BLaER1 (cell line): ENCODE data around the gene TFF2.
A peak's percentile ranks its signal among the peaks of the same experiment; 100 is the strongest.

Source experiments
- H3K27ac ChIP-seq: shearing (Covaris generic); formaldehyde crosslinking; 2 replicates; pipeline ENCODE4 v1.8.1; 2022
- H3K27me3 ChIP-seq: shearing (Covaris generic); formaldehyde crosslinking; 2 replicates; pipeline ENCODE4 v1.8.1; 2022
- H3K36me3 ChIP-seq: shearing (Covaris generic); formaldehyde crosslinking; 2 replicates; pipeline ENCODE4 v1.8.1; 2022
- H3K4me1 ChIP-seq: shearing (Covaris generic); formaldehyde crosslinking; 2 replicates; pipeline ENCODE4 v1.8.1; 2022
- H3K4me2 ChIP-seq: shearing (Covaris generic); formaldehyde crosslinking; 2 replicates; pipeline ENCODE4 v1.8.1; 2022
- H3K4me3 ChIP-seq: shearing (Covaris generic); formaldehyde crosslinking; 2 replicates; pipeline ENCODE4 v1.8.1; 2022
- H3K9ac ChIP-seq: shearing (Covaris generic); formaldehyde crosslinking; 2 replicates; pipeline ENCODE4 v1.8.1; 2022
- H3K9me3 ChIP-seq: shearing (Covaris generic); formaldehyde crosslinking; 2 replicates; pipeline ENCODE4 v1.8.1; 2022
- H4K20me1 ChIP-seq: shearing (Covaris generic); formaldehyde crosslinking; 2 replicates; pipeline ENCODE4 v1.8.1; 2022
- Cebpa-rat ChIP-seq: shearing (Covaris generic); IDR thresholded peaks from 2 replicates; pipeline ENCODE4 v1.8.1; 2022

The TFF2 gene

GRCh38 chr21:42358937-42359336 lies 8.1 kb upstream of the TFF2 start:
- no peak for TF ChIP-seq Cebpa-rat
- Histone ChIP-seq H3K27me3 (no peaks in the 10 kb centered on the region), H3K4me1 (peaks cover 28% of the 10 kb centered on the region), H3K4me2 (no peak overlapping the region), H4K20me1 (no peaks in the 10 kb centered on the region), H3K27ac (no peak overlapping the region), H3K36me3 (no peaks in the 10 kb centered on the region), H3K4me3 (no peak overlapping the region), H3K9ac (no peak overlapping the region), H3K9me3 (peaks cover 38% of the 10 kb centered on the region)

- Histone ChIP-seq H4K20me1 (no peaks in the 10 kb centered on the region), H3K4me3 (no peak overlapping the region), H3K36me3 (no peaks in the 10 kb centered on the region), H3K27me3 (no peaks in the 10 kb centered on the region), H3K4me2 (no peak overlapping the region), H3K4me1 (peaks cover 32% of the 10 kb centered on the region), H3K9ac (no peak overlapping the region), H3K9me3 (peaks cover 42% of the 10 kb centered on the region), H3K27ac (no peak overlapping the region)
- TF ChIP-seq Cebpa-rat, result no peak
Measured at GRCh38 chr21:42358261-42358660, 7.5 kb upstream of the TFF2 start.

- Histone ChIP-seq H3K9me3 (peaks cover 42% of the 10 kb centered on the region), H3K4me2 (no peak overlapping the region), H3K9ac (no peak overlapping the region), H3K36me3 (no peaks in the 10 kb centered on the region), H3K27me3 (no peaks in the 10 kb centered on the region), H3K4me3 (no peak overlapping the region), H3K4me1 (peaks cover 24% of the 10 kb centered on the region), H3K27ac (no peak overlapping the region), H4K20me1 (no peaks in the 10 kb centered on the region)
- no peak for TF ChIP-seq Cebpa-rat
Measured at GRCh38 chr21:42357307-42357706, 6.5 kb upstream of the TFF2 start.

- Histone ChIP-seq H3K9ac (no peak overlapping the region), H3K36me3 (no peaks in the 10 kb centered on the region), H3K4me3 (no peak overlapping the region), H3K27ac (no peak overlapping the region), H3K27me3 (no peaks in the 10 kb centered on the region), H3K4me2 (no peak overlapping the region), H3K4me1 (peaks cover 18% of the 10 kb centered on the region), H4K20me1 (no peaks in the 10 kb centered on the region), H3K9me3 (peaks cover 42% of the 10 kb centered on the region)
- no peak for TF ChIP-seq Cebpa-rat
Measured at GRCh38 chr21:42356650-42357049, 5.9 kb upstream of the TFF2 start.

- no peak overlapping the region for H3K27ac ChIP-seq
- no peak overlapping the region for H3K9ac ChIP-seq
- H3K27me3 ChIP-seq, result no peaks in the 10 kb centered on the region
Measured at GRCh38 chr21:42356046-42356445, 5.3 kb upstream of the TFF2 start.

GRCh38 chr21:42353623-42354022 lies 2.8 kb upstream of the TFF2 start:
- Histone ChIP-seq H3K9ac (no peak overlapping the region), H3K4me3 (no peak overlapping the region), H3K9me3 (peaks cover 40% of the 10 kb centered on the region), H3K36me3 (no peaks in the 10 kb centered on the region), H3K27me3 (no peaks in the 10 kb centered on the region), H3K4me1 (peaks cover 10% of the 10 kb centered on the region), H4K20me1 (no peaks in the 10 kb centered on the region), H3K27ac (no peak overlapping the region), H3K4me2 (peak overlapping the region; percentile 42)
- TF ChIP-seq Cebpa-rat, result no peak

More at GRCh38 chr21:42356046-42356445, 5.3 kb upstream of the TFF2 start:
- no peaks in the 10 kb centered on the region for H4K20me1 ChIP-seq
- peaks cover 42% of the 10 kb centered on the region for H3K9me3 ChIP-seq
- H3K4me2 ChIP-seq, result no peak overlapping the region
- H3K4me1 ChIP-seq, result peaks cover 12% of the 10 kb centered on the region
- H3K4me3 ChIP-seq, result no peak overlapping the region
- no peak for TF ChIP-seq Cebpa-rat
- H3K36me3 ChIP-seq, result no peaks in the 10 kb centered on the region

- Histone ChIP-seq H3K9me3 (peaks cover 42% of the 10 kb centered on the region), H4K20me1 (no peaks in the 10 kb centered on the region), H3K4me1 (peaks cover 12% of the 10 kb centered on the region), H3K36me3 (no peaks in the 10 kb centered on the region), H3K4me2 (no peak overlapping the region), H3K9ac (no peak overlapping the region), H3K27ac (no peak overlapping the region), H3K27me3 (no peaks in the 10 kb centered on the region), H3K4me3 (no peak overlapping the region)
- no peak for TF ChIP-seq Cebpa-rat
Measured at GRCh38 chr21:42352441-42353095, 1.8 kb upstream of the TFF2 start.

GRCh38 chr21:42351626-42352440 lies 1.0 kb upstream of the TFF2 start:
- Histone ChIP-seq H3K36me3 (no peaks in the 10 kb centered on the region), H3K27ac (no peak overlapping the region), H3K9me3 (peaks cover 40% of the 10 kb centered on the region), H3K27me3 (no peaks in the 10 kb centered on the region), H3K4me1 (peaks cover 14% of the 10 kb centered on the region), H4K20me1 (no peaks in the 10 kb centered on the region), H3K4me3 (no peak overlapping the region), H3K4me2 (no peak overlapping the region), H3K9ac (no peak overlapping the region)
- no peak for TF ChIP-seq Cebpa-rat

GRCh38 chr21:42350318-42350910 lies 380 bp downstream of the TFF2 start:
- H3K27me3 ChIP-seq, result no peaks in the 10 kb centered on the region
- no peak for TF ChIP-seq Cebpa-rat
- H3K27ac ChIP-seq, result no peak overlapping the region
- peaks cover 14% of the 10 kb centered on the region for H3K4me1 ChIP-seq
- H3K4me2 ChIP-seq, result no peak overlapping the region
- no peak overlapping the region for H3K9ac ChIP-seq
- H3K9me3 ChIP-seq, result peaks cover 28% of the 10 kb centered on the region
- H4K20me1 ChIP-seq, result no peaks in the 10 kb centered on the region
- no peak overlapping the region for H3K4me3 ChIP-seq
- no peaks in the 10 kb centered on the region for H3K36me3 ChIP-seq
